Globus pallidus (tissue), 1 donor: Measurements from ENCODE around the gene C1QTNF12.
"Not testable (repeated sequence)": the region's sequence is repeated elsewhere in the genome, so short reads cannot be mapped to it uniquely, and the experiment has no call there.

Source experiments
- DNase-seq: peaks from one replicate; pipeline ENCODE4 v3.0.0-alpha.2; 2015; ENCODE audit warnings: low spot score

The C1QTNF12 gene

DNA sequence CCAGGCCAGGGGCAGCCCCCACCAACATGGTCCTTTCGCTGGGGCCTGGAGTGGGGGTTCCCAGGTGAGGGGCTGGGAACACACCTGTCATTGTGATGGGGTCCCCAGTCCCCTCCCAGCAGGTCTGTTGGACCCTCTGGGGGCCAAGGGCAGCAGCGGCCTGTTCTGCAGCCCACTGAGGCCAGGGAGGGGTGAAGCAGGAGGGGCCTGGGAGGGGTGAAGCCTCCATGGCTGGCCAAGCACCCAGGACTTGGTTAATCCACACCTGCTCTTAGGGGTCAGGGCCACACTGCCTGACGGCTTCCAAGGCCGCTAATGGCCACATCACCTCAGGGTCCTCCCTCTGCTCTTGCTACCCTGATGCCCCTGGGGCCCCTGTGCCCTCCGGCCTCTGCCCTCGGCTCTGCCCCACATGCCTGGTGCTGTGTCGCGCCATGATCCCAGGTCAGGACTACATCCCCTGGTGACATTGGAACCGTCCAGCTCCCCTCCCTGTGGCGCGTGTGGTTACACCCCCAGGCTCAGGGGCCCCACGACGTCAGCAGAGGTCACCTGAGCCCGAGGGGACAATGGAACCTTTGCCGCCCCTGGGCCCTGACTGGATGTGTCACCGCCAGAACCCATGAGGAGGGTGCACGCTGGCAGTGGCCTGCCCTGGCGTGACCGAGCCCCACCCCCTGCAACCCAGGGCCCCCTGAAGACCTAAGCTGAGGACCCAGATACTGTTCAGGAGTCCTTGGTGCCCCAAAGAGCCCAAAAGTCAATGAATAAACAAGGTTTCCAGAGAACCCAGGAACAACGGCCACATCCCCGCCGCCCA, 47.2 kb downstream of the C1QTNF12 start:
- DNase-seq, result no peak

DNA sequence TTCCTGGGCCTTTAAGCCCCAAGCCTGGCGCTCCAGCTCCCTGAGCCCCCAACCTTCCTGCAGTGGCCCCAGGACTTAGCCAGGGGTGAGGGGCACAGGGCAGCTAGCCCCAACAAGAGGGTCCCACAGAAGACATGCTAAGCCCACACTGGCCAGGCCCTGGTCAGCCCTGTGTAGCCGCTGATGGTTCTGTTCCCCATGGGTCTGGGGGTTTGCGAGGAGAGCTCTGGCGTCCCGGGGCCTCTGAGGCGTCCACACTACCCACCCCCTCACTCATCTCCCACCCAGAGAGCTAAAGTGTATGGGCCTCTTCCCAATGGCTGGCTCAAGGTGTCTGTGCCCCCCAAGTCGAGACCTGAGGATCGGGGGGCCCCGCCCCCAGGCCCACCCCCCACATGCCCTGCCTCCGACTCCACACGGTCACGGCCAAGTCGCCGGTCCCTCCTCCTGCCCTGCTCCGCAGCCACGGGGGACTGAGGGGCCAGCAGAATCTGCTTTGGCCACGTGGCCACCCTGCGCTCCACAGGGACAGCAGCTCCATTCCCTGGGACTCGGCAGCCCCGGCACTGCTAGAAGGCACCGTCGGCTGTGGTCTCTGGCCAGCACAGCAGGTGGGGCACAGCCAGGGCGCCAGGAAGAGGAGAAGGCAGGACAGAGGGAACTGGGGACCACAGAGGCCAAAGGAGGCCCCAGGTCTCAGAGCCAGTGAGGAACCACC, 47.9 kb downstream of the C1QTNF12 start:
- no peak for DNase-seq

DNA sequence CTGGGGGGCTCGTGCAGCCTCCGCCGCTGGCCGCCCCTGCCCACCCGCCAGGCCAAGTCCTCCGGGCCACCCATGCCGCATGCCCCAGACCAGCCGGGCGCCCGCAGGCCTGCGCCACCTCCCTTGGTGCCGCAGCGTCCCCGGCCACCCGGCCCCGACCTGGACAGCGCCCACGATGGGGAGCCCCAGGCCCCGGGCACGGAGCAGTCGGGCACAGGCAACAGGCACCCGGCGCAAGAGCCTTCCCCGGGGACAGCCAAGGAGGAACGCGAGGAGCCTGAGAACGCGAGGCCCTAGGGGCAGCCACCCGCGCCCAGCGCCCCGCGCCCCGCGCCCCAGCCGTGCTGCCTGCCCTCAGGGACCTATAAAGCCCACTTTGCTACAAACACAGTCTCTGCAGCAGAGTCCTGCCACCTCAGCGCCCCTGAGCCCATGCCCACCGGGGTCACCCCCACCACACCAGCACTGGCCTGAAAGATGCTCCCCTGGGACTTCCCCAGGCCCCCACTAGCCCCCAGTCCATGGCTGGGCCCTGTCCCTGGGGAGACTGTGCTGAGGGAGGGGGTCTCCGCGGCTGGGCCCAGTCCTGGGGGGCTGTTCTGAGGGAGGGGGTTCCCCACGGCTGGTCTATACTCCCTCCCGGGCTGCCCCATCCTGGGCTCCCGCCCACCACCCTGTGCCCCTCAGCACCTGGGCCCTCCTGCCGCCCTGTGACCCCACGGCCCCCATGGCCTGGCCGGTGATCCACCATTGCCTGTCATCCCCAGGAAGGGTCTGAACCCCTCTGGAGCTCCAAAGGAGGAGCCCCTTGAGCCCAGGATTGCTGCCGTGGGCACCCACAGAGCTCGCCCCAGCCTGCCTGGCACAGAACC, 48.7 kb downstream of the C1QTNF12 start:
- no peak for DNase-seq

DNA sequence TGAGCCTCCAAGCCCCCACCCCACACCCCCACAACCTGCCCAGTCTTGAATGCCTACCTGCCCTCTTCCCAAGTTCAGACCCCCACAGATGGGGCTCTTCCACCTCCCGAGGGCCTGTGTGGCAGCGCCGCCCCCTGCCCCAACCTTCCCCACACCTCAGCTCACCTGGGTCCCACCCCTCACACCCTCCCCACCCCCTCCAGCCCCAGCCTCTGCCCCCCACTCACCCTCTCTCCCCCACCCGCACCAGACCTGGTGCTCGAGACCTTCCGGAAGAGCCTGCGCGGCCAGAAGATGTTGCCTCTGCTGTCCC, 49.4 kb downstream of the C1QTNF12 start:
- no peak for DNase-seq

DNA sequence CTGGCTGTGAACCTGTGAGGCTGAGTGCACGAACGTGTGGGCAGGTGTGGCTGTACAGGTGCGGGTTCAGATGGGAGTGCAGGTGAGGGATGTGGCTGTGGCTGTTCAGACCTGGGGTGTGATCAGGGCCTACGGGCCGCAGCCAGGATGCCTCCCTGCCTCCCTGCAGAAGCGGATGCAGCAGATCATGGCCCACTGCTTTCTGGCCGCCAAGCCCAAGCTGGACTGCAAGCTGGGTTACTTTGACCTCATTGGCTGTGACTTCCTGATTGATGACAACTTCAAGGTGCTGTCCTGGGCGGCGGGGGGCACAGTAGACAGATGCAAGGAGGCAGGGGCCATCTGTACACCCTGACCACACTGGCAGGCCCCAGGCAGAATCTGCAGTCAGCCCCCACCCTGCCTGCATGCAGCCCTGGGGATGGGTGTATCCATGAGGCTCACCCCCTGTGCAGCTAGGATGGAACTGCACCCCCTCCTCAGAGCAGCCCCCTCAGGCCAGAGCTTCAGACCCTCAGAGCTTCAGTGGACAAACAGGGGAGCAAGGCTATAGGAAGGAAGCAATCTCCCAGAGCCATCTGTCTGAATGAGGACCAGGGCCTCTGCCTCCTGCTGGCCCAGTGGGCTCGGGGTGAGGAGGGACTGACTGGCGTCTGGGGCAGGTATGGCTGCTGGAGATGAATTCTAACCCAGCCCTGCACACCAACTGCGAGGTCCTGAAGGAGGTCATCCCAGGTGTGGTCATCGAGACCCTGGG, 49.9 kb downstream of the C1QTNF12 start:
- DNase-seq, result no peak

DNA sequence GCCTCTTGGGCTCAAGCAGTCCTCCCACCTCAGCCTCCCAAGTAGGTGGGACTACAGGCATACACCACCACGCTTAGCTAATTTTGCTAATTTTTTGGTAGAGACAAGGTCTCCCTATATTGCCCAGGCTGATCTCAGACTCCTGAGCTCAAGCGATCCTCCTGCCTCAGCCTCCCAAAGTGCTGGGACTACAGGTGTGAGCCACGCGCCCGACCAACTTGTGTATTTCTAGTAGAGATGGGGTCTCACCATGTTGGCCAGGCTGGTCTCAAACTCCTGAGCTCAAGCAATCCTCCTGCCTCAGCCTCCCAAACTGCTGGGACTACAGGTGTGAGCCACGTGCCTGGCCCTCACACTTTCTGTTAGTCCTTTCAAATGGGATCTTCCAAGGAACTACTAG, 50.8 kb downstream of the C1QTNF12 start:
- DNase-seq, result not testable (repeated sequence)

DNA sequence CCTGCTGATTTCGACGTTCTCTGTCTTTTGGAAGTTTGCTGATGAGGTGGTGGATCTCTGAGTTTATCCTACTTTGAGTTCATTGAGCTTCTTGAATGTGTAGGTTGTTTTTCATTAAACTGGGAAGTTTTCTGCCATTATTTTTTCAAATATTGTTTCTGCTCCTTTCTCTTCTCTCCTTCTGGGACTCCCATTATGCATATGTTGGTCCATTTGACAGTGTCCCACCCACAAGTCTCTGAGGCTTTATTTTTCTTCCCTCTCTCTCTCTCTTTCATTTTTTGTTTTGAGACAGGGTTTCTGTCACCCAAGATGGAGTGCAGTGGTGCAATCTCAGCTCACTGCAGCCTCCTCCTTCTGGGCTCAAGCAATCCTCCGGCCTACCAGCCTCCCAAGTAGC, 51.8 kb downstream of the C1QTNF12 start:
- no peak for DNase-seq
